OCI-M2 (cell line): ENCODE results near the gene WDFY2.

ENCODE experiments used
- DNase-seq: peaks from one replicate; lab custom pipeline; 2025; ENCODE audit not compliant: unreplicated experiment; lab: John Stamatoyannopoulos, UW

Gene WDFY2

DNA sequence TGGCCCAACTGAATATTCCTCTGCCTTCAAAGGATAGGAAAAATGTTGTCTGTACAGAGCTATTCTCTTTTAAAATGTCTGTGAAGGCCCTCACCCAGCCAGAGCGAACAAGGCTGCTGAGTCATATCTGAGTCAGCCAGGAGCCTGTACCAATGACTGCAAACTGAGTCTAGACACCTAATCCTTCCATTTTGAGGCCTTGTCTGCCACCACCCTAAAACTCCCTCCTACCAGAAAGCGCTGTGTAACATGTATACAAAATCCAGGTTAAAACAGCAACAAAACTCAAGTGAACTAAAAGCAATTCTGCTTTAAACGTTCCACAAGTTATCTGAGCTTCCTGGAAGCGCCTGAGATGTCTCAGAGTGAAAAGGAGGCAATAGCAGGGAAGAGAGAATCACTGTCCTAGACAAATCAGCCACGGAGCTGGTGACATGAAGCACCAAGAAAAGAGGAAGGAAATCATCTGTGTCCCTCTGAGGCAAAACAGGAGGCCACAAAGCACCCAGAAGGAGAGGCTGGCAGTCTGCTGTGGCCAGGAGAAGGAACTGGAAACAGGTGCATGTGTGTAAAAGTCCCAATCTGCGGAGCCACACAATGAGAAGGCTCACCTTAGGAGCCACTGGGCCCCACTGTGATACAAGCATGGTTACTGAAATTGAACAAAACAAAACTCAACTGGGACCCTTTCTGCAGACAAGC is 209.5 kb downstream of the WDFY2 start:
- DNase-seq, result no peak

DNA sequence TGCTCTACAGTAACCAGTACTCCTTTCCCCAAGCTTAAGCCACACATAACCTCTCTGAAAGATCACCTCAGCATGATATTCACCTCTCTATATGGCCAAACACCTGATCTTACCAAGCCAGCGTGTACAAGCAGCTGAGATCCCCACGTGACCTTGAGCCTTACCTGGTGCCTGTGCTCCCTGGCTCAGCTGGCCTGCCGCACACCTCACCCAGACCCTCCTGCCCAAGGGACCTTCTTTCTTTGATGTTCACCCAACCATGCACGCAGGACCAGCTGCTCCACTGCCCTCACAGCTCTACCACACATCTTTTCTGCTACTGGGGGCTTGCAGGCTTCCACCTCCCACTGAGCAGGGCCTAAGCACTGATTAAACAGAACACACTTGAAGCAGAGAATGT is 210.7 kb downstream of the WDFY2 start:
- DNase-seq, result no peak

DNA sequence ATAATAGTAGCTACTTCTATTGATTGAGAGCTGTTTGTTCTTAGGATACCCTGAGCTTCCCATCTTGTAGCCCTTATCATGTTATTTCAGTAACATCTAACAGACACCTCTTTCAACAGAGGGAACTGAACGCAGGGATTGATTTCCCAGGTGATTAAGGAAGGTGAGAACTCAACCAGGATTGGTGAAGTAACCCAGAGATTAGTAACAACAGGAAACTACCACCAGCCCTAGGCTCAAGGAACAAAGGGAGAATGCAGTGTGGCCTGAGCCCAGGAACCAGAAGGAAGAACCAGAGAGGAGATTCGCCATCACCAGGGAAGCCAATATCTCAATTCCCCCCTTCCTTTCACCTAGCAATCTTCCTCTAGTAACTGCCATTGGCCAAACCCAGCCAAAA is 211.2 kb downstream of the WDFY2 start:
- DNase-seq, result no peak

DNA sequence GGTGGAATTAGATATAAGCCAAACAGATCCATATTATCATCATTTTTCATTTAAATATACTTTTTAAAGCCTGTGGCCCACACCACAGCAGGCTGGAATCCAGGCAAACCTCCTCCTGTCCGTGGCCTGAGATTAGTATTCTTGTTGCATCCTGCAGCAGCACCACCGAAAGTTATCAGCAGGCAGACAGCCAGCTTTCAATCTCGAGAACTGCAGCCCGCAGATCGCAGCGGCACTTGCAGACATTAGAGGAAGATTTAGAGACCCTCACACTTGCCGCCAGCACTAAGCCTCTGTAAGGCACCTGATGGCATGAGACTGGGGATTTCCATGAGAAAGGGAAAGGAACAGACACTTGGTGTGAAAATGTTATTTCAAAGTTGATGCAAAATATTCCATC is 212.3 kb downstream of the WDFY2 start:
- DNase-seq, result no peak

DNA sequence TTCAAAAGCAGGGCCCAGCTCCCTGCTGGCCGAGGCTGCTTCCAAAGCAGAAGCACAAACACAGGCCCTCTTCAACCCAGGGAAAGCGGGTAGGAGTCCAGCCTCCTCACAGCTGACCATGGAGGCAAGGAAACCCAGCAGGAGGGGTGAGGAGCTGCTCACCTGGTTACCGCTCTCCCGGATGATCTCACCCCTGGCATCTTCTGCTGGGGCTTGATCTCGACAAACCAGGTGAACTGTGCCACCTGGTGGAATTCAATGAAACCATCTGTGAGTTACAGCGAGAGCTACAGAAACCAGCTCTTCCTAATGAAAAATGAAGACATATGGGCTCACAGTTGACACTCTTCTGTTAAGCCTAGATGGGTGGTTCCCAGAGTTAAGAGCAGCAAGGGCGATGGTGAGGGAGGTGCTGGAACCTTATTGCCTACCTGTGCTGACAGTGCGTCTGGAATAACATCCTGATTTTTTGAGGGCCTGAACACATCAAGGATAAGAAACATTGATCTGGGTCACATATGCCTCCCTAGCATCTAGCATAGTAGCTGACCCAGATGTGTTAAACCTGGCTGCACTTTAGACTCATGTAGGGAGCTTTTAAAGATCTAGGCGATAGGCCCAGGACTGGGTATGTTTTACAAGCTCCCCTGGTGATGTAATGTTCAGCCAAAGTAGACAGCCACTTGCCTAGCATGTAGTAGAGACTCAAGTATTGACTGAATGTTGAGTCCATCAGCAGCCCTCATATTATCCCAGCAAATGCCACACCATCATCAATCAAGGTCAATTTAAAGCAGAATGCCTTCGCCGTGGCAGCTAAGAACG is 213.6 kb downstream of the WDFY2 start:
- no peak for DNase-seq

DNA sequence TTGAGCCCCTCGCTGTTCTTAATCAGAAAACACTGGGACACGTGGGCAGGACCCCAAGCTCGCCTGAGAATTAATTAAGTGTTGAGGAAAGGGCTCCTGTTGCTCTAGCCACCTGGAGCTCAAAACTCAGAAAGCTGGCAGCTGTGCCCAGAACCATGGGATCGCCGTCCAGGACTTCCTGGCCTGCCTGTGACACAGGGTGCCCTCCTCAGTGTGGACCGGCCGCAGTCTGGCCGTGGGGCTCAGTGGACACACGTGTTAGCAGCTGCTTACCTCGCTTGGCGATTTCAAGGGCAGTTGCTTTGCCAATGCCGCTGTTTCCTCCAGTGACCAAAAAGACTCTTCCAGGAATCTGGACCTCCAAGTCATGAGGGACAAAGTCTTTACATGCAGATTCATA is 215.0 kb downstream of the WDFY2 start:
- DNase-seq, result no peak

DNA sequence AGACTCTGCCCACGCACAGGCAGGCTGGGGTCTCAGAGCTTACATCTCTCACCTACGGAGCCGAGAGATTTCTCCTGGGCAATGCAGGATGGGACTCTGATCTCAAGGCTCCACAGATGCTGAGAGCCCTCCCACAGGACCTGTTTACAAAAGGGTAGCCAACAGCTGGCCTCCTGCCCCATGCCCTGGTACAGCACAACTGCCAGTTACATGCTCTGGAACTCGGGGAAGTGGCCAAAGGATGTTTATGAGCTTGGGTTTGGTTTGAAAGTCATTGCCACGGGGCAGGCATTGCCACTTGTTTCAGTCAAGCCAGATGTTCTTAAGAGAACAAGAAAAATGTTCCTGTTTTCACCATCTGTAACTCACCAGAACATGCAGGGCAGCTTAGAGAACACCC is 216.2 kb downstream of the WDFY2 start:
- DNase-seq, result no peak

DNA sequence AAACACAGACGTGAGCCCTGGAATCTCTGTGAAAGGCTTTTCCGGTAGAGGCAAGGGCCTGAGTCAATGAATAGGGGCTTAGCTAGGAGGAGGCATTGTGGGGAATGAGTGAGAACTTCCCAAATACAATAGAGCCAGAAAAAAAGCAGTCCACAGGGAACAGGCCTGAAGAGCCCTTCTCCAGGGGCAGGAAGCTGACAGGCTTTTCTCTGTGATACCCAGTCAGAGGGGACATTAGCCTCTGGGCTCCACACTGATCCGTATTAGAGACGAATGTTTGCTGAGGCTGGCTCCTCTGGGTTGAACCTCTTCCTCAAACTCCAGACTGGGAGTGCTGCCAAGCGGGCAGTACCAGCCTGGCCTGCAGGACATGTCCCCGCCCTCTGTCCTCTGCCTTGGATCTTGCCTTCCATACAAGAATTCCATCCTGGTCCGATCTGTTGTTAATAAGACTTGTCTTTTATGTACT is 217.4 kb downstream of the WDFY2 start:
- DNase-seq, result no peak

DNA sequence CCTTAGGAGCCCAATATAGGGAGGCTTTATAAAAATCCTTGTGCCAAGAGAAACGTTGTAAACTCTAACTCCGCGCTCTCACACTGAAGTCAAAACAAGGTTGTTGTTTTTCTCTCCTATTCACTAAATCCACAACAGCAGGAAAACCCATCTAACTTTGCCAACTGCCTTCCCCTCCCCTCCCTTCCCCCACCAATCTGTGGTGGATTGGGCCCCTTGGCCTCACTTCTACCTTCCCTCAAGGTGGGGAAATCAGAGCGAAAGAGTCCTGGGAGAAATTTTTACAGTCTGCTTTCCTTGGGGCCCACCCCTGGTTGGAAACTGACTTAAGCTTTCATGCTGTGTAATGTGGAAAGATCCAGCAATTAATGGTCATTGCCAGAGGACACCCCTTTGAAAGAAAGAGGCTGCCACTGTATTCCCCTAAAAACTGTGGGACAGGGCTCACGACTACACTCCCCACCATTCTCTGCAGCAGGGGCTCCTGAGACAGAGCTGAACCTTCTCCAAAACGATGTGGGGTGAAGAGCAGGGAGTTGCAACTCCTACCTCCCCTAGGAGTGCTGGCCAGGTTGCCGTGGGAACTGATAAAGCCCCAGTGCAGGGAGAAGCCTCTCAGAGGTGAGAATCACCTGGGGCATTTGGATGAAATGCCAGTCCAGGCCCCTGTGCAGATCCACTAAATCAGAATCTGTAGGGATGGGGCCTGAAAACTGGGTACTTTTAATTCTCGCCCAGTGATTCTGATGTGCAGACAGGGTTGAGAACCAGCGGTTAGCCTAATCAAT is 218.6 kb downstream of the WDFY2 start:
- no peak for DNase-seq

DNA sequence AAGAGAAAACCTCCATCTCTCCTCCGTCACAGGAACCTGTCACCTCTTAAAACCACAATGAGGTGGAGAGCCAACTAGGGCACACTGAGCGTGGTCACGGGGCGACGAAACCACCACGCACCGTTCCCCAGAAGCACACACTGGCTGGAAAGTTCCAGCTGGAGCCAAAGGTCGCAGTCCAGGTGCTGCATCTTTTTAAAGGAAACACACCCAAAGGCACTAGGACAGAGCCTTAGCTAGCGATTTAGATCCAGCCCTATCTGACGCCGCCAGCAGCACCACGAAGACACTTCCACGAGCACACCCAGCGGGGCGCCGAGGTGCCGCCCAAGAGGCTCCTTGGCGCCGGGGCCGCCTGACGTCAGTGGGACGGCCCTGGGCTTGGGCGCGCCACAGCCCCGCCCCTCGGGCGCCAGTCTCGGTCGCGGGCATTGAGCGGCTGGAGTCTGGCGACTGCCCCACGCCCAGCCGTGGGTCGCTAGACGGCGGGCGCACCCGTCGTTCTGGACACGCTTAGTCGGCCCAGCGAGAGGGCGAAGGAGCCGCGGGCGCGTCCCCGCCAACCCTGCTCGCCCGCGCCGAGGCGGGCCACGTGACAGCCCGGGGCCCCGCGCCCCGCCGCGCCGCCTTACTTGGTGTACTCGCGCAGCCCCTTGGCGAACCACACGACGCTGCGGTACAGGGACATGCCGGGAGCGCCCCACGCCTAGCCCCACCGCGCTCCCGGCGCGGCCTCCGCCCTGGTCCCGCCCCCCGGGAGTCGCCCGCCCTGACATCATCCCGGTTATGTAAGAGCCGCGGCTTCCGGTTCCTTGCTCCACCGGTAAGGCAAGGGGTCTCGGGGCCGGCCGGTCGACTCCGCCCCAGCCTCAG is 219.4 kb downstream of the WDFY2 start, which contains the start of gene DHRS12:
Gene DHRS12, minus strand, starts transcription at position 742 of the 873 bp plus-strand sequence. CDS start 4,504 bp downstream, outside the sequence.
- DNase-seq, result peak; percentile 31

DNA sequence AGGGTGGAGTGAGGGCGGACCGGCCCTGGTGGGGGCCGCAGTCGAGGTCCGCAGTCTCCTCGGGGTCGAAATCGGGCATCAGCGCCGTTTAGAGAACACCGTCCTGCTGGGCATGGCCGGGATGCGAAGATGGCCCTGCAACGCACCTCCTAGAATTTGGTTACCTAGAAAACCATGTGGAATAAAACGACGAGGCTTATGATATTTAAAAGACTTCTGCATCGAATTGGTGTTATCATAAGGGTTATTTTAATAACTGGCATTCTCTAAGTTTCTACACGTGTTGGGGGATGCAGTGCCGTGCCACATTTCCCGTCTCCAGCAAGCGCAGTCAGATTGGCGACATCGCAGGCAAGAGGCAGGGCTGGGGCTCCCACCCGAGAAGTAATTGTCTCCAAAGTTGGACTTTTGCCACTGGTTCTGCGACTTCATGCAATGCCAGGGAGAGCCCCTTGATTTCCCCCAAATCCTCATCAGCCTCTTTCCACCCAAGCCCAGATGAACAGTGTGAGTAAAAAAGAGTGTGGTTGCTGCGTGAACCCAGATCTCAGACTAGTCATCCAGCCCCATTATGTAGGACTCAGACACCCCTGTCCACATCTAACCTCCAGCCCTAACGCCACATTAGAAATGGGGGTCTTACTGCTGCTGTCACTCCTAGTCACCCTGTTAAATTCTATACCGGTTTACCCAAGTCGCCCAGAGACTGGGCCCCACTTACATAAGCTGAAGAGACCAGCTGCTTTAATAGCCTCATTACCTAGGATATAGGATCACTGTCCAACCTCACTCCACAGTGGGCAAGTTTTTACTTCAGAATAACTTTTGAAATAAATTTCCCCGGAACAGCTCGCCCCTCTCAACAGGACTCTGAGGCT is 220.3 kb downstream of the WDFY2 start:
- DNase-seq, result no peak

DNA sequence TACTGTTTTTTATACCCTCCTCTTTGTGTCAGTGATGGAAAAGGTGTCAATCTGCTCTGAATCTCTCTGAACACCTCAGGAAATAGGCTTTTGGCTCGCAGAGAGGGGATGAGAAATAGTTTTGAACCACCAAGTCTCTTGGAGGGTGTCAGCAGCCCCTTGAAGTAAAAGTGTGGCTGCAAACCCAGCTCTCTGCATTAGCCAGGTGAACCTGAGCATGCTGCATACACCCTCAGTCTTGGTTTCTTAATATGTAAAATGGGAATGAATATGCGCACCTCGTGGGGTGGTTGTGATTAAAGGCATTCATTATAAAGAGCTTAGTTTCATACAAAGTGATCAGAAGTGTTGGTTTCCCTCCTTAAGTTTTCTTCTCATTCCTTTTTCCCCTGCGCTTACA is 221.1 kb downstream of the WDFY2 start:
- no peak for DNase-seq

DNA sequence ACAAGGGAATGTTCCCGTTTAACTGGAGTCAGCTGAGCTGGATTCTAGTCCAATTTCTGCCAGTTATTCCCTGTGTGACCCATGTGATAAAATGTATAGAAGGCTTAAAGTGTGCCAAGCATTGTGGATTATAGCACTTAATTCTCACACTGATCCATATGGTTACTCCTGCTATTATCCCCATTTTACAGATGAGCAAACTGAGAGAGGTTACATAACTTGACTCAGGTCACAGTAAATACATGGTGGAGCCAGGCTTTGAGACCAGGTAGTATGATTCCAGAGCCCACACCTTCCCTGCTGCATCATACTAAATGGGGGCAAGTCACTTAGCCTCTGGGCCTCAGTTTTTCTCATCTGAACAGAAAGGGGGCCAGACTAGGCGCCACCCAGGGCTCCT is 221.7 kb downstream of the WDFY2 start:
- DNase-seq, result no peak

DNA sequence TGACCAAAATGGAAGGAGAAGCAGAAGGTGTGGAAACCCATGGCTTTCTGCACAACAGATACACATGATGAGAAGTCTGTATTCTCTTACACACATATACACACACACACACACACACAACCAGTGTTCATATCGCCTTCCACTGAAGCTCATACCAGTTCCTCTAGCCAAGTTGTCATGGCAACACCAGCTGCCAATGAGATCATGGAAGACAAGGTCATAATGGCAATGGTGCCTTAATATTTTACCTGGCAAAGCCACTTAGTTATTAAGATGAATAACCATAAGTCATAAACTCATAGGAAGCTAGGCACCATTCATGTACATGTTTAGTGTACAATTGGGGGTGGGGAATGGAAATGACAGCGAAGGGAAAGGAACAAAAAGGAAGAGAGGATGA is 222.3 kb downstream of the WDFY2 start:
- no peak for DNase-seq

DNA sequence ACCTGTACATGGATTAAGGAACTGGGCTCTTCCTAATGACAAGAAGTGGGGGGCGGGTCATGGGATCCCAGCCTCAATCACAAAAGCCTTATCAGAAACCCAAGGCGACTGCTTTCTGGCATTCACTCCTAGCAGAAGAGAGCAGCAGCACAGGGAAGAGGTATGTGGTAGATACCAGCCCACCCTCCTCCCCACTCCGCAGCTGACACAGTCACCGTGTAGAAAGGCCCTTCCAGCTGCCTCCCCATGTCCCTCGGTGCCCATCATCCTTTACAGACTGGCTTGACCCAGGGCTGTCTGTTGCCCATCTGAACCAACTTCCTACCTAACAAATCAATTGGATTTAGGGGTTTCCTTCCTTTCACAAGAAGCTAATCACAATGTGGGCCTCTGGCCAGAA is 222.8 kb downstream of the WDFY2 start:
- no peak for DNase-seq

DNA sequence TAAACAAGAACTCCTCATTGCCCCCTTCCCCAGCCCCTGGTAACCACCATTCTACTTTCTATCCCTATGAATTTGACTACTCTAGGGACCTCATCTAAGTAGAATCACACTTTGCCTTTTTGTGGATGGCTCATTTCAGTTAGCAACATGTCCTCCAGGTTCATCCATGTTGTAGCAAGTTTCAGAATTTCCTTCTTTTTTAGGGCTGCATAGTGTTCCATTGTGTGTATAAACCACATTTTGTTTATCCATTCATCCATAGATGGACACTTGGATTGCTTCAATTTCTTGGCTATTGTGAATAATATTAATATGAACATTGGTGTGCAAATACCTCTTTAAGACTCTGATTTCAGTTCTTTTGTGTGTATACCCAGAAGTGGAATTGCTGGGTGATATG is 224.5 kb downstream of the WDFY2 start:
- DNase-seq, result no peak

DNA sequence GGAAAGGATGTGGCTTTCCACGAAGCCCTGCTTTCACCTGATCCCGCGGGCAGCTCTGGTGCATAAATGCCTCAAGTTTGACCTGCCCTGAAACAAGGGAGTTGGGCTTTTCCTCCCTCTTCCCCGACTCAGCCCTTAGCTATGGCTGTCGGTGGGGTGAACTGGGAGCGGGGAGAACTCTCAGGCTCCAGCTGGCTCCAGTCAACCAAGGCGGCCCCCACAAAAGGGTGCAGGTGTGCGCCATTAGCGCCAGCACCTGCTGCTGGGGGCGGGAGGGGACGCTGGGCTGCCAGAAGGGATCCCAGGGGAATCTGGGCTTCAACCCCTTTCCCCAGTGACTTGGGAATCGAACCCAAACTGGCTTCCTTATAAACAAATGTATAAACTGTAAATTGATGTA is 226.8 kb downstream of the WDFY2 start:
- no peak for DNase-seq

DNA sequence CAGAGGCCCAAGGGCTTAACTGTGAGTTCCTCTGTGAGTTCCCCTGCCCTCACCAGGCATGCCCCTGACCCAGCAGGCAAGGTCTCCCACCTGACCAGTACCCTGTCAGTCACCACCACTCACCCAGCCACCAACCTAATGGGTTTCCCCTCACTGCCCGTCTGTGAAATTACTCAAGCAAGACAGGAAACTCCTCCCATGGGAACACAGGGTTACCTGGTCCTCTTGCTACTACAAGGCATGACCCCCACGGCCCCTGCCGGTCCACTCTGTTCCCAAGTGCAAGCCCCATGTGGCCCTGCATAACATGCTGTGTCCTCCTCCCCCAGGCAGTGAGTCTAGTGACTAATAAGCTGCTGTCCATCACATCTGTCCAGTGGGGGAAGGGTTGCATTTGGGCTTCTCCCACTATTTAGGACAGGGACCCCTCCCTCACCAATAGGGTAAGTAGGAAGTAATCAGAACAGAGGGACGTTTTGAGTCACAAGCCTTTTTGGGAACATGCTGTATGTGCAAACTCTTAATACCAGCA is 227.7 kb downstream of the WDFY2 start:
- DNase-seq, result no peak

DNA sequence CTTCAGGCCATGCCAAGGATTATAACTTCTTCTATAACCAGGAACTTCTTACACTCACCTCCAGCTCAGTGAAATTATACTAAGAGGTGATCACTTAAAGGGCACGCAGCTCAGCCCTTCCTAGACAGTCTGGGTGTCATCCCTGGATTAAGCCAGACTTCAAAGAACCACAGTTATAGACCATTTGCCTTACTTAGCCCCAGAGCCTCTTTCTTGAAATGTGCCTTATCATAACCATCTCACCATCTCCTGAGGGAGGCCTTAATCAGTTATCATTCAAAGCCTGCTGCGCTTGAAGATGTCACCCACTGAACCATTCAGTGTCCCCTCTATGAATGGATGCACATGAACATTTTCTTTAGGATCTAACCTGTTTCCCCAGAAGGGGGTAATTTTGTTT is 229.8 kb downstream of the WDFY2 start:
- DNase-seq, result no peak
